ENCODE results near the gene AMIGO2. TPM values are rescaled to one million over a fixed set of nuclear protein-coding genes. Genes with fewer than 3 reads are reported as not detected.

AMIGO2 gene
- total RNA-seq, 4 donors from 2014 or later: 5.1 to 14.8 (median 10.5) TPM

DNA sequence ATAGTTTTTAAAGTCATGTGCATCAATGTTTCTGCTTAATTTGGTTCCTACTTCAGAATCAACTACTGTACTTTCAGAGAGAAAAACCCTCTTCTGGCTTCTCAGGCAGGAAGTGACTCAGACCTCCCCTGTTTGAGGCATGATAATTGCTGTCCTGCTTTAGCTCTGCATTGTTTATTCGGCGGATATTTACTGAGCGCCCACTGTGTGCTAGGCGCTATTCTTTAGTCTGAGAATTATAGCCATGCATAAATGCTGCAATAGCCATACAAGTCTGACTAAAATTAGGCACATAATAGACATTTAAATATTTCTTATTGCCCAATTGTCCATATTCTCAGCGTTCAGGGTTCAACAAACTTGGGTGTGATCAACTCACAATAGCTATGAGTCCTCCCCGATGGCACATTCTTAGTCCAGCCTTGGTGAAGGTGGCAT lies 6.1 kb upstream of the AMIGO2 start:
- TF ChIP-seq, protein P1, sequence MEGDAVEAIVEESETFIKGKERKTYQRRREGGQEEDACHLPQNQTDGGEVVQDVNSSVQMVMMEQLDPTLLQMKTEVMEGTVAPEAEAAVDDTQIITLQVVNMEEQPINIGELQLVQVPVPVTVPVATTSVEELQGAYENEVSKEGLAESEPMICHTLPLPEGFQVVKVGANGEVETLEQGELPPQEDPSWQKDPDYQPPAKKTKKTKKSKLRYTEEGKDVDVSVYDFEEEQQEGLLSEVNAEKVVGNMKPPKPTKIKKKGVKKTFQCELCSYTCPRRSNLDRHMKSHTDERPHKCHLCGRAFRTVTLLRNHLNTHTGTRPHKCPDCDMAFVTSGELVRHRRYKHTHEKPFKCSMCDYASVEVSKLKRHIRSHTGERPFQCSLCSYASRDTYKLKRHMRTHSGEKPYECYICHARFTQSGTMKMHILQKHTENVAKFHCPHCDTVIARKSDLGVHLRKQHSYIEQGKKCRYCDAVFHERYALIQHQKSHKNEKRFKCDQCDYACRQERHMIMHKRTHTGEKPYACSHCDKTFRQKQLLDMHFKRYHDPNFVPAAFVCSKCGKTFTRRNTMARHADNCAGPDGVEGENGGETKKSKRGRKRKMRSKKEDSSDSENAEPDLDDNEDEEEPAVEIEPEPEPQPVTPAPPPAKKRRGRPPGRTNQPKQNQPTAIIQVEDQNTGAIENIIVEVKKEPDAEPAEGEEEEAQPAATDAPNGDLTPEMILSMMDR (IDR thresholded peaks at IDR 0.05; ENCODE audit: low read depth): no peak

DNA sequence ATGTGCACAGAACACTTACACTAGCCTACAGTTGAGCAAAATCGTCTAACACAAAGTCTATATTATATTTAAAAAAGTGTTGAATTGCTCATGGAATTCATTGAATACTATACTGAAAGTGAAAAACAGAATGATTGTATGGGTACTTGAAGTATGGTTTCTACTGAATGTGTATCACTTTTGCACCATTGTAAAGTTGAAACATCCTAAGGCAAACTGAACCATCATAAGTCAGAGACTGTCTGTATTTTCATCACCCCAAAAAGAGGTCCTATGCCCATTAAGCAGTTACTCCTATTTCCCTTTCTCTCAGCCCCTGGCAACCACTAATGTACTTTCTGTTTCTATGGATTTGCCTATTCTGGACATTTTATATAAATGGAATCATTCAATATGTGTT lies 4.4 kb upstream of the AMIGO2 start:
- TF ChIP-seq, protein P1 (IDR thresholded peaks at IDR 0.05; ENCODE audit: low read depth): no peak

DNA sequence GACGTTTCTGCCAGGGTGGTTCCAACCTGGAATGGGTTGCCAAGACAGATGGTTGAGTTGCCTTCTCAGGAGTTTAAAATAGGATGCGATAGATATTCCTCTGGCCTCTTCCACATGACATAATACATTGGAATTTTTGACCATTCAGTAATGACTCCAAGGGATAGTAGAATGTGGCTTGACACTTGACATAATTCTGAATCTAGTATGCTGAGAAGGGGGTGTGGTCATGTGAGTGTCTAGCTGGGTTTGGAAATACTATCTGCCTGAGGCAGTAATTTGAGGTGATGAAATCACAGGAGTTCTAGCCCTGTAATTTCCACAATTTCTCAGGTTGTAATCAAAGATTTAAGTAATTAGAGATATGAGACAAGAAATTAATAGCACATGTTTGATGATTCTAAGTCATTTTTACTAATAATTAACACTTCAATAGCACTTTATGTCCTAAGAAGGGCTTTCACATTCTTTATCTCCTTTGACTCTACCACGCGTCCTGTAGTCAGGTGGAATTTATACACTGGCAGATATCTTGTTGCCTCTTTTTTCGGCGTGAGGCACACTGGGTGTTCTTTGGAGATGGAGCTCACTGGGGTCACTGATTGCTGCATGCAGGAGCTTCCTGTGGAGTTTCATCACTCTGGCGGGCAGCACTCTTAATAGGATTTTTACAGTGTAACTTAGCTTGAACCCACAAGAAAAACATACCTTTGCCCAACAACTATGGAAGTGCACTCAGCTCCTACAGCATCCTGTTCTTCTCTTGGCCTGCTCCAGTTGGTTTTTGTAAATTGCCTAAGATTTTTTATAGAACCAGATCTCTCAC lies 3.2 kb upstream of the AMIGO2 start:
- TF ChIP-seq, protein P1 (IDR thresholded peaks at IDR 0.05; ENCODE audit: low read depth): no peak

GRCh38 chr12:47082283-47082682 lies 2.5 kb upstream of the AMIGO2 start:
- TF ChIP-seq, protein P1 (IDR thresholded peaks at IDR 0.05; ENCODE audit: low read depth): no peak

DNA sequence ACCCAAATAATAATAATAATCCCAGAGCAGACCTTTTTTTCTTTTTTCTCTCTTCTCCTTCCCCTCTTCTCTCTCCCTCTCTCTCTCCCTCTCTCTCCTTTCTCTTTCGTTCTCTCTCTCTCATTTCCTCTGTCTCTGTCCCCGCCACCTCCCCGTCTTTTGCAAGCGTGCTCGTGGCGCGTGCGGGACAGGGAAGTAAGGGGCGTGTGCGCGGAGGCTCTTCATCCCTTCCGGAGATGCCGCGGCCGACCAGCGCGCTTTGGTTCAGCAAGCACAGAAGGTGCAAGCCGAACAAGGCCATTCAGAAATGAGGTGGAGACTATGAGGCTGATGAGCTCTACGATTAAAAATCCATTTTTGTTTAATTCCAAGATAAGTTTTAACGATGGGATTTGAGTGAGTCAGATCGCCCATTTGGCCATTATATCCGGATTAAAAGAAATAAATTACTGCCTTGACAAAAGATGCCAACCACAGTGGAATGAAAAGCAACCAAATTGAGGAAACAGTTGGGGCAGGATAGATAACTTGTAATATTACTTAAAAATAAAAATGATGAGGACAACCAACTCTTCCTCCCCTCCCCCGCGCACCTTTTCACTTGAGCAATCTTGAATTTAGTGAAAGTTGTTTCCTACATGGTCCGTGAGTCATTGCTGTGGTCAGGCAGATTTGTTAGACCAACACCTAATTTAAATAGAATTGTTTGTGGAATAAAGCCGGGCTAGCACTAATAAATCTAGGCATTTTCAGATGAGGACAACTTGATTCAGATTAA lies 1.2 kb upstream of the AMIGO2 start:
- TF ChIP-seq, protein P1 (IDR thresholded peaks at IDR 0.05; ENCODE audit: low read depth): no peak

- TF ChIP-seq, protein P1 (IDR thresholded peaks at IDR 0.05; ENCODE audit: low read depth): no peak
These were observed 394 bp upstream of the AMIGO2 start for GRCh38 chr12:47079981-47080724.

Data from subcutaneous adipose tissue (tissue), 4 donors.